Astrocyte of the spinal cord (primary cell): Measurements from ENCODE around the gene ASTN2.

Experiments
- DNase-seq: peaks from one replicate; pipeline ENCODE4 v3.0.0; 2011; ENCODE audit warnings: low read depth, low spot score
- H3K4me3 ChIP-seq: 2 replicates; pipeline ENCODE4 v1.5.1; 2011; ENCODE audit warnings: low read depth, mild to moderate bottlenecking, low read length, moderate library complexity
- CTCF ChIP-seq: IDR thresholded peaks from 2 replicates; pipeline ENCODE4 v1.5.1; 2012; ENCODE audit warnings: low read depth, mild to moderate bottlenecking, low read length, inconsistent platforms
- in situ Hi-C: cut with HindIII; loops from 2 replicates; pipeline ENCODE4 v1.10.0; 2017; ENCODE audit warnings: low sequenced_read_pairs

Gene ASTN2

GRCh38 chr9:116477584-116478141, 937.2 kb downstream of the ASTN2 start:
- H3K4me3 ChIP-seq, result no peak overlapping the region
- in situ Hi-C loops, result no loop called here
- no peak for TF ChIP-seq CTCF
- no peak for DNase-seq

GRCh38 chr9:116476935-116477381, 937.9 kb downstream of the ASTN2 start:
- in situ Hi-C loops, result no loop called here

GRCh38 chr9:116476002-116476401, 938.9 kb downstream of the ASTN2 start:
- no peak overlapping the region for H3K4me3 ChIP-seq
- no peak for DNase-seq
- in situ Hi-C loops, result no loop called here
- no peak for TF ChIP-seq CTCF

More at GRCh38 chr9:116476935-116477381, 937.9 kb downstream of the ASTN2 start:
- DNase-seq, result no peak
- TF ChIP-seq CTCF, result no peak
- no peak overlapping the region for H3K4me3 ChIP-seq

- no peak for TF ChIP-seq CTCF
- peak; percentile 35 for DNase-seq
Measured at GRCh38 chr9:116475201-116475600, 939.7 kb downstream of the ASTN2 start.

GRCh38 chr9:116471944-116472506, 942.8 kb downstream of the ASTN2 start:
- no peak for TF ChIP-seq CTCF

More at GRCh38 chr9:116475201-116475600, 939.7 kb downstream of the ASTN2 start:
- H3K4me3 ChIP-seq, result no peak overlapping the region
- in situ Hi-C loops, result no loop called here

GRCh38 chr9:116471093-116471906, 943.6 kb downstream of the ASTN2 start:
- TF ChIP-seq CTCF, result no peak
- in situ Hi-C loops, result no loop called here
- no peak overlapping the region for H3K4me3 ChIP-seq
- peak; percentile 84 for DNase-seq

More at GRCh38 chr9:116471944-116472506, 942.8 kb downstream of the ASTN2 start:
- no peak for DNase-seq
- no peak overlapping the region for H3K4me3 ChIP-seq
- in situ Hi-C loops, result no loop called here
